Measurements from ENCODE around the gene TERT. TPM values are rescaled to one million over a fixed set of nuclear protein-coding genes. Genes with fewer than 3 reads are reported as not detected.

The TERT gene
- total and polyA plus RNA-seq, 2 of the 13 experiments (the other 11 are each of a cell fraction or from before 2014, with no cell fraction given): 4.3 to 5.9 TPM

- no peak for TF ChIP-seq ZNF570 (CRISPR knock-in tag; IDR thresholded peaks at IDR 0.05; ENCODE audit: borderline replicate concordance)
- peak; percentile 69; the same call in 1 of the 2 replicates for TF ChIP-seq ZNF75D (CRISPR knock-in tag; IDR thresholded peaks at IDR 0.05; ENCODE audit: borderline replicate concordance)
- peak; percentile 71; the same call in 1 of the 2 replicates for TF ChIP-seq ZNF546 (CRISPR knock-in tag; conservative IDR thresholded peaks at IDR 0.05)
- peak; percentile 80; the same call in 1 of the 2 replicates for TF ChIP-seq HOXD1 (CRISPR knock-in tag; IDR thresholded peaks at IDR 0.05)
- 0 out of 2 replicates have a peak, but pooled peaks have one; percentile 25 for TF ChIP-seq DRAP1 (CRISPR knock-in tag; IDR thresholded peaks at IDR 0.05)
- no peak for TF ChIP-seq THAP8 (CRISPR knock-in tag; IDR thresholded peaks at IDR 0.05; ENCODE audit: borderline replicate concordance)
- TF ChIP-seq ARNT (IDR thresholded peaks at IDR 0.05): no peak
- TF ChIP-seq TFE3 (CRISPR knock-in tag; IDR thresholded peaks at IDR 0.05): peak; percentile 82
- TF ChIP-seq THRA (CRISPR knock-in tag; IDR thresholded peaks at IDR 0.05; ENCODE audit: borderline replicate concordance): peak; percentile 71; the same call in 1 of the 2 replicates
- no peak for TF ChIP-seq ZKSCAN1 (IDR thresholded peaks at IDR 0.05; ENCODE audit: low read length)
- TF ChIP-seq ZNF589 (CRISPR knock-in tag; conservative IDR thresholded peaks at IDR 0.05): peak; percentile 89; the same call in 1 of the 2 replicates
- peak; percentile 58; the same call in 1 of the 2 replicates for TF ChIP-seq IKZF5 (CRISPR knock-in tag; IDR thresholded peaks at IDR 0.05)
- no peak for TF ChIP-seq ZNF788 (CRISPR knock-in tag; IDR thresholded peaks at IDR 0.05; ENCODE audit: borderline replicate concordance)
- peak; percentile 86 for TF ChIP-seq POGK (CRISPR knock-in tag; conservative IDR thresholded peaks at IDR 0.05)
- TF ChIP-seq ZNF780A (CRISPR knock-in tag; IDR thresholded peaks at IDR 0.05): no peak
- TF ChIP-seq ZNF530 (CRISPR knock-in tag; IDR thresholded peaks at IDR 0.05; ENCODE audit: low read depth): no peak
- TF ChIP-seq SMAD9 (CRISPR knock-in tag; IDR thresholded peaks at IDR 0.05): no peak
- TF ChIP-seq MIXL1 (CRISPR knock-in tag; IDR thresholded peaks at IDR 0.05): no peak
- peak; percentile 38; the same call in 1 of the 2 replicates for TF ChIP-seq PPARG (CRISPR knock-in tag; conservative IDR thresholded peaks at IDR 0.05)
- no peak for TF ChIP-seq PCBP2 (optimal IDR thresholded peaks at IDR 0.05; ENCODE audit: low read depth, low read length, poor library complexity, severe bottlenecking)
- no peak for TF ChIP-seq POLR2A (IDR thresholded peaks at IDR 0.05; ENCODE audit: insufficient read depth in 1 of 2, low read depth in 2 of 2, low read length in 2 of 2)
- no peak for TF ChIP-seq HDAC6 (IDR thresholded peaks at IDR 0.05; ENCODE audit: low read depth, low read length)
- 0 out of 2 replicates have a peak, but pooled peaks have one; percentile 36 for TF ChIP-seq ZNF451 (CRISPR knock-in tag; IDR thresholded peaks at IDR 0.05)
- no peak for TF ChIP-seq KDM1A (CRISPR knock-in tag; IDR thresholded peaks at IDR 0.05)
Observed at GRCh38 chr5:1246711-1247431, 48.0 kb downstream of the TERT start (continued).

All from HepG2 (cell line).